Measurements from ENCODE around the gene SNRNP25. TPM values are rescaled to one million over a fixed set of nuclear protein-coding genes. Genes with fewer than 3 reads are reported as not detected.

SNRNP25 gene
- total and polyA plus RNA-seq, 2 donors, result 23.3 to 33.7 TPM

DNA sequence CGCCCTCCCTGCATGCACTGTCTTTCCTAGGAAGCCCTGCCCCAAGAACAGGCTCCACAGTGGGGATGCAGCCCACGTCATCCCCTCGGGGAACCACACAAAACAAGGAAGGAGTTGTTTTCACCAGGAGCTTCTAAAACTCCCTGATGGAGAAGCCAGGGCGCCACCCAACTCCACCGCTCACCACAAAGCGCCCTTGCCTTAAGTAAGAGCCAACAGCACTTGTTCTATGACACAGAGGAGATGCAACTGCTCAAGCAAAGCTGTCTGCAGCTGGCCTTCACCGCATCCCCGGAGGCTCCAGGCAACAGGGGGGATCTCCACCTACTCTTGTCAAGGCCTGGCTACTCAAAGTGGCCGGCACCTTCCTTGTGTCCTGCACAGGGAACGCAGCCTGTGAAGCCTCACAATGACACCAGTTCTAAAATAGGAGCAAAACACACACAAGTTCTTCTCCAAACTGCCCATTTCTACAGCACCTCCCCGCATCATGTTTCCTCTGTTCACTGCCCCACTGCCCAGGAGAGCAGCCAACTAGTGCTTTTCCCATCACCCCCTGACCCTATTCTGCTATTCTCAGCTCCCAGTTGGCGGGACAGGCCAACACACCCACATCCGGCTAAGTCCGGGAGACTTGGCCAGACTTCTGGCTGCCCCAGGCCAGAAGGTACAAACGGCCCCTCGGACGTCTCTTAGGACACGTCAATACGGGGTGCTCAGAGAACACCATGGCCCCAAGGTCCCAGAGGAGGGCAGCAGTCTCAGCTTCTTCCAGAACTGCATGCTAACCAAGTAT, 48.6 kb downstream of the SNRNP25 start:
- Histone ChIP-seq H3K27me3 (ENCODE audit: control insufficient read depth in 2 of 2, insufficient read depth in 1 of 2, low read length in 1 of 2) (no peaks in the 10 kb centered on the region), H3K36me3 (ENCODE audit: control insufficient read depth in 2 of 2, insufficient read depth in 2 of 2, low read length in 1 of 2) (peaks cover 16 to 18% of the 10 kb centered on the region in 2 donors), H3K4me3 (ENCODE audit: low read length in 2 of 2) (no peak overlapping the region), H3K9me3 (ENCODE audit: control insufficient read depth in 2 of 2, insufficient read depth in 1 of 2, low read length in 1 of 2) (no peaks in the 10 kb centered on the region), H3K4me1 (ENCODE audit: control insufficient read depth in 2 of 2, insufficient read depth in 2 of 2, low read length in 2 of 2) (no peaks in the 10 kb centered on the region), H3K27ac (ENCODE audit: low read depth in 1 of 2, low read length in 1 of 2) (no peak overlapping the region)
- DNase-seq (ENCODE audit: low read depth in 6 of 9, low spot score in 9 of 9), result no peak
- 91% methylated on average over 19 of the region's 19 CpGs for WGBS

DNA sequence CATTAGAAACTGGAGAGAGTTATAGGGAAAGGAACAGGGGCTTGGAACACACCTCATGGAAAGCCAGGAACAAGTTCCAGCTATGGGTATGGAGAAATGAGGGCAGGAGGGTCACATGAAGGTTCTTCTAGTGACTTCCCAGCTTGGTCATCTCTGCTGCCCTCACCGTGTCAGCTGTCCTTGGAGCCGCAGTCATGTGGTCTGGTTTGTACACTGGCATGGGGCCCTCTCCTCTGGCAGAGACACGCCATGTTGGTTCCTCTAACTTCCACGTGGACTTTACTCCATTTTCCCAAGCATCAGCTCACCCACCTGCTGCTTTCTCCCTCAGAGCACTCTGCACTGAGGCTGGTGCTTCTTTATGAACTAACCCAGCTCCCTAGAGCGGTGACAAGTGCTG, 50.7 kb downstream of the SNRNP25 start:
- H3K36me3 ChIP-seq (ENCODE audit: control insufficient read depth in 2 of 2, insufficient read depth in 2 of 2, low read length in 1 of 2), result peaks cover 18 to 24% of the 10 kb centered on the region in 2 donors
- H3K4me1 ChIP-seq (ENCODE audit: control insufficient read depth in 2 of 2, insufficient read depth in 2 of 2, low read length in 2 of 2), result no peaks in the 10 kb centered on the region
- DNase-seq (ENCODE audit: low read depth in 6 of 9, low spot score in 9 of 9), result no peak
- H3K4me3 ChIP-seq (ENCODE audit: low read length in 2 of 2), result no peak overlapping the region
- 93% methylated on average over 5 of the region's 5 CpGs for WGBS
- H3K9me3 ChIP-seq (ENCODE audit: control insufficient read depth in 2 of 2, insufficient read depth in 1 of 2, low read length in 1 of 2), result no peaks in the 10 kb centered on the region
- H3K27ac ChIP-seq (ENCODE audit: low read depth in 1 of 2, low read length in 1 of 2), result no peak overlapping the region
- no peaks in the 10 kb centered on the region for H3K27me3 ChIP-seq (ENCODE audit: control insufficient read depth in 2 of 2, insufficient read depth in 1 of 2, low read length in 1 of 2)

DNA sequence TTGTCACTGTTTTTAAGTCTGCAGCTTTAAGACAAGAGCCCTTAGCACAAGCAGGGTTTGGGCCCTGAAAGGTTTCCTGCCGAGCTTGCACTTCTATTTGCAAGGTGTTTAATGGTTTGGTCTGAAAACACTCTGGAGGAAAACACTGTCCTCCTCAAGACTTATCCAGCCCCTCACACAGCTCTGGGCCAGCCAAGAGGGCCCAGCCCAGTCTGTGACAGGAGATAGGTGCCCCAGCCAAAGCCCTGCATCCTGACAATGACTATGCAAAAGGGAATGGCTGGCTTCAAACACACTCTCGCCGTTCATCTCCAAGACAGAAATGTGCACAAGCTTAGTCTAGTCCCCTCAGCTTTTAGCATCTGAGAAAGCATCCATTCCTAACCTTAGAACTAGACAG, 51.3 kb downstream of the SNRNP25 start:
- peaks cover 20 to 25% of the 10 kb centered on the region in 2 donors for H3K36me3 ChIP-seq (ENCODE audit: control insufficient read depth in 2 of 2, insufficient read depth in 2 of 2, low read length in 1 of 2)
- no peaks in the 10 kb centered on the region for H3K27me3 ChIP-seq (ENCODE audit: control insufficient read depth in 2 of 2, insufficient read depth in 1 of 2, low read length in 1 of 2)
- H3K4me1 ChIP-seq (ENCODE audit: control insufficient read depth in 2 of 2, insufficient read depth in 2 of 2, low read length in 2 of 2), result no peaks in the 10 kb centered on the region
- no peak for DNase-seq (ENCODE audit: low read depth in 6 of 9, low spot score in 9 of 9)
- WGBS, result 77% methylated on average over 3 of the region's 3 CpGs
- H3K27ac ChIP-seq (ENCODE audit: low read depth in 1 of 2, low read length in 1 of 2), result no peak overlapping the region
- no peaks in the 10 kb centered on the region for H3K9me3 ChIP-seq (ENCODE audit: control insufficient read depth in 2 of 2, insufficient read depth in 1 of 2, low read length in 1 of 2)
- no peak overlapping the region for H3K4me3 ChIP-seq (ENCODE audit: low read length in 2 of 2)

DNA sequence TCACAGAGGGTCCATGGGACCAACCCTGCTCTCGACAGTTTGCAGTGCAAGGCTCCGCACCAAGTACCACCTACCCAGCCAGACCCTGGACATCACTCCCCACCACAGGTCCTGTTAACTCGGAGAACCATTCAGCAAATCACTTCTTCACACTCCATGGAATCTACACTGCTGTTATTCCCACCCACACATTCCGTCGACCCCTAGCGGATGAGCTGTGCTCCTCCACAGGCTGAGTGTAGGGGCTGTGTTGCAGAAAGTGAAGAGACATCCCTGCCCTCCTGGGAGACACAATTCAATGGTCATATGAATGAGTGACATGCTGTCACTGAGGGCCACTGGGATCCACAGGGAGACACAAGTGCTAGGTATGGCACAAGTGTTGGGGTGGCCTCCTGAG, 51.9 kb downstream of the SNRNP25 start:
- 96% methylated on average over 6 of the region's 6 CpGs for WGBS
- Histone ChIP-seq H3K4me3 (ENCODE audit: low read length in 2 of 2) (no peak overlapping the region), H3K4me1 (ENCODE audit: control insufficient read depth in 2 of 2, insufficient read depth in 2 of 2, low read length in 2 of 2) (no peaks in the 10 kb centered on the region), H3K27ac (ENCODE audit: low read depth in 1 of 2, low read length in 1 of 2) (no peak overlapping the region), H3K9me3 (ENCODE audit: control insufficient read depth in 2 of 2, insufficient read depth in 1 of 2, low read length in 1 of 2) (no peaks in the 10 kb centered on the region), H3K27me3 (ENCODE audit: control insufficient read depth in 2 of 2, insufficient read depth in 1 of 2, low read length in 1 of 2) (no peaks in the 10 kb centered on the region), H3K36me3 (ENCODE audit: control insufficient read depth in 2 of 2, insufficient read depth in 2 of 2, low read length in 1 of 2) (peaks cover 21 to 26% of the 10 kb centered on the region in 2 donors)
- DNase-seq (ENCODE audit: low read depth in 6 of 9, low spot score in 9 of 9), result no peak

DNA sequence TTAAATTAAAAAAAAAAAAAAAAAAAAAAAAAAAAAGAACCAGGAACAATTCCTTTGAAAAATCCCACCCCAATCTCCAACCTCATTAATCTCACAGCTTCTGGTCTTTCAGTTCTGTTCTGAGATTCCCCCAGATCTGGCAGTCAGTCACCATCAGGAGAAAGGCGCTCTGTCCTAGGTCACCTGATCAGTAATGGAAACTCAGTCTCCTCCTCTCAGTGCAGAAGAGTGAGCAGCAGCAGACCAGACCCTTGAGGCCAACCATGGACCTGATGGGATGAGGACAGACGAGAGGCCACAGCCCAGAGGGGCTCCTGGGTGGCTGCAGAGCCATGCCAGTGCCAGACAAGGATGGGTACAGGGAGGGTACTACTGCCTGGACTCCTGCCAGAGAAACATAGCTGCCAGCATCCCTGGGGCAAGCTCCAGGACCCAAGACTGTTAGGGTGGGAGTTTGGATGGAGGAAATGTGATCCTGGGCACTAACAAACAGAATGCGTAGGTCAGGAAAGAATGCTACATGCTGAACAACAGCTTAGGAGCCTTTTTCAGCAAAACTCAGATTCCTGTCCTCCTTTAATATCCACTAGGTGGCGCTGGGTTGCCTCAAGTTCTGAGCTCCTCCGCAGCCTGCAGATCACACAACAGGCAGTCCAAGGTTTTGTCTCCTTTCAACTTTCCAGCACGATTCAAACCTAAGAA, 53.1 kb downstream of the SNRNP25 start:
- no peaks in the 10 kb centered on the region for H3K4me1 ChIP-seq (ENCODE audit: control insufficient read depth in 2 of 2, insufficient read depth in 2 of 2, low read length in 2 of 2)
- H3K4me3 ChIP-seq (ENCODE audit: low read length in 2 of 2), result no peak overlapping the region
- 54% methylated on average over 6 of the region's 6 CpGs for WGBS
- peak; percentile 30 to 82 (median 54) for DNase-seq (ENCODE audit: low read depth in 6 of 9, low spot score in 9 of 9)
- no peaks in the 10 kb centered on the region for H3K27me3 ChIP-seq (ENCODE audit: control insufficient read depth in 2 of 2, insufficient read depth in 1 of 2, low read length in 1 of 2)
- no peak overlapping the region for H3K27ac ChIP-seq (ENCODE audit: low read depth in 1 of 2, low read length in 1 of 2)
- peaks cover 21 to 29% of the 10 kb centered on the region in 2 donors for H3K36me3 ChIP-seq (ENCODE audit: control insufficient read depth in 2 of 2, insufficient read depth in 2 of 2, low read length in 1 of 2)
- H3K9me3 ChIP-seq (ENCODE audit: control insufficient read depth in 2 of 2, insufficient read depth in 1 of 2, low read length in 1 of 2), result no peaks in the 10 kb centered on the region

Other genes with a start within 250 kb of the SNRNP25 start
- gene POLR3K, start 220 bp upstream of the SNRNP25 start, total RNA-seq, result 8.6 TPM
- gene POLR3K, start 220 bp upstream of the SNRNP25 start, polyA plus RNA-seq, result 10.6 TPM
- gene RHBDF1, start 18.8 kb downstream of the SNRNP25 start, total RNA-seq, result 1.9 TPM
- gene RHBDF1, start 18.8 kb downstream of the SNRNP25 start, polyA plus RNA-seq, result 10.7 TPM
- 45.1 TPM for gene MPG, start 24.4 kb downstream of the SNRNP25 start, total RNA-seq
- gene MPG, start 24.4 kb downstream of the SNRNP25 start, polyA plus RNA-seq, result 58.1 TPM
- gene NPRL3, start 84.8 kb downstream of the SNRNP25 start, total RNA-seq, result 2.8 TPM
- 16.7 TPM for gene NPRL3, start 84.8 kb downstream of the SNRNP25 start, polyA plus RNA-seq
- gene HBZ, start 98.8 kb downstream of the SNRNP25 start, total RNA-seq, result 3.2 TPM
- 0.34 TPM for gene HBZ, start 98.8 kb downstream of the SNRNP25 start, polyA plus RNA-seq
- gene HBM, start 112.2 kb downstream of the SNRNP25 start, total RNA-seq, result 25.3 TPM
- gene HBM, start 112.2 kb downstream of the SNRNP25 start, polyA plus RNA-seq, result not detected
- gene HBA2, start 119.0 kb downstream of the SNRNP25 start, total RNA-seq, result 595 TPM
- gene HBA2, start 119.0 kb downstream of the SNRNP25 start, polyA plus RNA-seq, result 19.8 TPM
- 222 TPM for gene HBA1, start 122.9 kb downstream of the SNRNP25 start, total RNA-seq
- 9.9 TPM for gene HBA1, start 122.9 kb downstream of the SNRNP25 start, polyA plus RNA-seq
- 1.9 TPM for gene HBQ1, start 126.6 kb downstream of the SNRNP25 start, total RNA-seq
- 0.30 TPM for gene HBQ1, start 126.6 kb downstream of the SNRNP25 start, polyA plus RNA-seq
- gene LUC7L, start 175.6 kb downstream of the SNRNP25 start, total RNA-seq, result 64.7 TPM
- gene LUC7L, start 175.6 kb downstream of the SNRNP25 start, polyA plus RNA-seq, result 458 TPM
- 12.7 TPM for gene FAM234A, start 181.0 kb downstream of the SNRNP25 start, total RNA-seq
- gene FAM234A, start 181.0 kb downstream of the SNRNP25 start, polyA plus RNA-seq, result 28.3 TPM
- not detected for gene RGS11, start 222.1 kb downstream of the SNRNP25 start, total RNA-seq
- gene RGS11, start 222.1 kb downstream of the SNRNP25 start, polyA plus RNA-seq, result 1.3 TPM
- gene ARHGDIG, start 226.8 kb downstream of the SNRNP25 start, total RNA-seq, result 0.09 TPM
- gene ARHGDIG, start 226.8 kb downstream of the SNRNP25 start, polyA plus RNA-seq, result 0.52 TPM
- 0.14 TPM for gene PDIA2, start 229.3 kb downstream of the SNRNP25 start, total RNA-seq
- gene PDIA2, start 229.3 kb downstream of the SNRNP25 start, polyA plus RNA-seq, result 1.8 TPM

Data from thymus (tissue), 11 donors.